CD4-positive, alpha-beta T cell (primary cell): ENCODE measurements around the gene SAMD5. TPM values are rescaled to one million over a fixed set of nuclear protein-coding genes. Genes with fewer than 3 reads are reported as not detected.

Experiments used
- ATAC-seq: fragments of 200-7000 bp; cut with Tn5 transposase; one replicate; pipeline ENCODE4 v1.10.0; 2022; ENCODE audit warnings: mild to moderate bottlenecking; ENCODE audit not compliant: poor library complexity
- CTCF ChIA-PET: fragments of 350-600 bp; sonication (Branson Sonifier 250); formaldehyde crosslinking; loops from one replicate; lab custom pipeline; 2021; ENCODE audit warnings: antibody characterized with exemption, inconsistent platforms; lab: Charles Lee
- POLR2A ChIA-PET: fragments of 350-600 bp; sonication (Branson Sonifier 250); formaldehyde crosslinking; loops from one replicate; lab custom pipeline; 2021; ENCODE audit warnings: antibody characterized with exemption, inconsistent platforms; lab: Charles Lee
- DNase-seq, 14 experiments: peaks; one replicate each; pipeline ENCODE4 v3.0.0-alpha.2; 2013 to 2020; ENCODE audit warnings: mixed read lengths in 2 of 14
- H3K27ac ChIP-seq, 2 donors: one replicate each; pipeline versions ENCODE4 v1.5.1 to v1.7.0; 2013; ENCODE audit warnings: low read length in 2 of 2, low read depth in 1 of 2, mild to moderate bottlenecking in 1 of 2
- H3K27me3 ChIP-seq, 2 experiments: 1 replicate in 1 of 2; 2 replicates in 1 of 2; pipeline versions ENCODE4 v1.6.1 to v1.7.0; 2013; ENCODE audit warnings: low read length in 2 of 2, control low read depth in 1 of 2, mild to moderate bottlenecking in 1 of 2, moderate library complexity in 1 of 2; ENCODE audit not compliant: insufficient read depth in 2 of 2, control insufficient read depth in 1 of 2
- H3K36me3 ChIP-seq: one replicate; pipeline ENCODE4 v1.6.1; 2013; ENCODE audit warnings: low read length, control low read depth; ENCODE audit not compliant: insufficient read depth
- H3K4me1 ChIP-seq: one replicate; pipeline ENCODE4 v1.6.1; 2013; ENCODE audit warnings: low read length, control low read depth; ENCODE audit not compliant: insufficient read depth
- H3K4me3 ChIP-seq: one replicate; pipeline ENCODE4 v1.5.1; 2013; ENCODE audit warnings: mild to moderate bottlenecking, low read length, moderate library complexity
- H3K9me3 ChIP-seq, 2 experiments: 1 replicate in 1 of 2; 2 replicates in 1 of 2; pipeline versions ENCODE4 v1.6.1 to v1.7.0; 2013; ENCODE audit warnings: low read length in 2 of 2, mild to moderate bottlenecking in 2 of 2, control low read depth in 1 of 2, moderate library complexity in 1 of 2; ENCODE audit not compliant: control insufficient read depth in 1 of 2, insufficient read depth in 1 of 2
- H3K27ac Mint-ChIP-seq: one replicate; pipeline ENCODE4 v1.8.0; 2020; ENCODE audit warnings: mixed read lengths
- H3K27me3 Mint-ChIP-seq: one replicate; pipeline ENCODE4 v1.8.0; 2021; ENCODE audit warnings: mixed read lengths
- H3K36me3 Mint-ChIP-seq: one replicate; pipeline ENCODE4 v1.8.0; 2021; ENCODE audit warnings: low read depth, mixed read lengths
- H3K4me1 Mint-ChIP-seq: one replicate; pipeline ENCODE4 v1.8.0; 2021; ENCODE audit warnings: low read depth, mixed read lengths
- H3K4me3 Mint-ChIP-seq: one replicate; pipeline ENCODE4 v1.8.0; 2020; ENCODE audit warnings: mild to moderate bottlenecking, mixed read lengths
- H3K9me3 Mint-ChIP-seq: one replicate; pipeline ENCODE4 v1.8.0; 2020; ENCODE audit warnings: mixed read lengths
- intact Hi-C, 2 experiments: fragments of 100-400 bp; cut with DNase I in 1 of 2; cut with micrococcal nuclease in 1 of 2; formaldehyde crosslinking; loops; one replicate each; pipeline versions ENCODE4 v1.15.1 to v1.9.0; 2023 to 2025; cut with DNase I, micrococcal nuclease
- total RNA-seq, 174 experiments: library from RNA in 2 of 174; stranded (reverse) in 2 of 174; gene quantifications; one replicate each; pipeline ENCODE4 v1.2.3 and lab custom pipeline; 2021 to 2026
- TF ChIP-seq, protein P1 (sequence below): fragments of 200-600 bp; IDR thresholded peaks from one replicate; pipeline ENCODE4 v1.8.0; 2022; ENCODE audit warnings: antibody characterized with exemption, mild to moderate bottlenecking

The SAMD5 gene
- total RNA-seq, 2 experiments from 2014 or later: not detected

DNA sequence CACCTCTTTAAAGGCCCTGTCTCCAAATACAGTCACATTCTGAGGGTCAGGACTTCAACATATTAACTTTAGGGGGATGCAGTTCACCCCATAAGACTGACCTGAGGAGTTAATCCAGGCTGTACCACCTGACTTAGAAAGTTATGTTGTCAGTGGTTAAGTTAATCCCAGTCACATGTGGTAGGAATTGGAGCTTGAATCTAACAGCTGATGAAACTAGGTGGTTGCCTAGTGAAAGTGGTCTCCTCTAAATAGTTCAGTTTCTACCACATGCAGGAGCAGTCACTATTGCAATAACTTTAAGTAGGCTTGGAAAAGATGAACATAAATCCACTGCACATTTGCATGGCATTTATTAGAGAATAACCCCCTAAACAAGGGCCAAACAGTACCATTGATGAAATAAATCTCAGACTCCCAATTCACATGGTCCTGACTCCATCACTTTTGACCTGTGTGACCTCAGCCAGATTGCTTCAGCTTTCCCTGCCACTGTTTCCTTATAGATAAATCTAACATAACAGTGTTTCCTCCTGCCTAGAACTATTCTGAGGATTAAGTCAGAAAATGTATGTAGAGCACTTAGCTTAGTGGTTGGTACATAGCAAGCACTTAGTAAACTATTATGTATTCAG lies 20.1 kb downstream of the SAMD5 start:
- Mint-ChIP-seq H3K4me1 (peaks cover 11% of the 10 kb centered on the region), H3K27ac (no peak overlapping the region), H3K27me3 (peaks cover 46% of the 10 kb centered on the region), H3K36me3 (no peaks in the 10 kb centered on the region), H3K4me3 (no peak overlapping the region), H3K9me3 (peaks cover 3% of the 10 kb centered on the region)
- no peak for ATAC-seq
- POLR2A ChIA-PET: no interaction called here
- Histone ChIP-seq H3K4me3 (no peak overlapping the region), H3K36me3 (no peaks in the 10 kb centered on the region), H3K27me3 (no peaks in the 10 kb centered on the region), H3K4me1 (peaks cover 5% of the 10 kb centered on the region), H3K9me3 (peaks cover 0 to 6% of the 10 kb centered on the region in 2 experiments), H3K27ac (no peak overlapping the region)
- intact Hi-C loops: no loop called here
- DNase-seq: no peak
- TF ChIP-seq, protein P1, sequence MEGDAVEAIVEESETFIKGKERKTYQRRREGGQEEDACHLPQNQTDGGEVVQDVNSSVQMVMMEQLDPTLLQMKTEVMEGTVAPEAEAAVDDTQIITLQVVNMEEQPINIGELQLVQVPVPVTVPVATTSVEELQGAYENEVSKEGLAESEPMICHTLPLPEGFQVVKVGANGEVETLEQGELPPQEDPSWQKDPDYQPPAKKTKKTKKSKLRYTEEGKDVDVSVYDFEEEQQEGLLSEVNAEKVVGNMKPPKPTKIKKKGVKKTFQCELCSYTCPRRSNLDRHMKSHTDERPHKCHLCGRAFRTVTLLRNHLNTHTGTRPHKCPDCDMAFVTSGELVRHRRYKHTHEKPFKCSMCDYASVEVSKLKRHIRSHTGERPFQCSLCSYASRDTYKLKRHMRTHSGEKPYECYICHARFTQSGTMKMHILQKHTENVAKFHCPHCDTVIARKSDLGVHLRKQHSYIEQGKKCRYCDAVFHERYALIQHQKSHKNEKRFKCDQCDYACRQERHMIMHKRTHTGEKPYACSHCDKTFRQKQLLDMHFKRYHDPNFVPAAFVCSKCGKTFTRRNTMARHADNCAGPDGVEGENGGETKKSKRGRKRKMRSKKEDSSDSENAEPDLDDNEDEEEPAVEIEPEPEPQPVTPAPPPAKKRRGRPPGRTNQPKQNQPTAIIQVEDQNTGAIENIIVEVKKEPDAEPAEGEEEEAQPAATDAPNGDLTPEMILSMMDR: no peak
- CTCF ChIA-PET: no interaction called here

DNA sequence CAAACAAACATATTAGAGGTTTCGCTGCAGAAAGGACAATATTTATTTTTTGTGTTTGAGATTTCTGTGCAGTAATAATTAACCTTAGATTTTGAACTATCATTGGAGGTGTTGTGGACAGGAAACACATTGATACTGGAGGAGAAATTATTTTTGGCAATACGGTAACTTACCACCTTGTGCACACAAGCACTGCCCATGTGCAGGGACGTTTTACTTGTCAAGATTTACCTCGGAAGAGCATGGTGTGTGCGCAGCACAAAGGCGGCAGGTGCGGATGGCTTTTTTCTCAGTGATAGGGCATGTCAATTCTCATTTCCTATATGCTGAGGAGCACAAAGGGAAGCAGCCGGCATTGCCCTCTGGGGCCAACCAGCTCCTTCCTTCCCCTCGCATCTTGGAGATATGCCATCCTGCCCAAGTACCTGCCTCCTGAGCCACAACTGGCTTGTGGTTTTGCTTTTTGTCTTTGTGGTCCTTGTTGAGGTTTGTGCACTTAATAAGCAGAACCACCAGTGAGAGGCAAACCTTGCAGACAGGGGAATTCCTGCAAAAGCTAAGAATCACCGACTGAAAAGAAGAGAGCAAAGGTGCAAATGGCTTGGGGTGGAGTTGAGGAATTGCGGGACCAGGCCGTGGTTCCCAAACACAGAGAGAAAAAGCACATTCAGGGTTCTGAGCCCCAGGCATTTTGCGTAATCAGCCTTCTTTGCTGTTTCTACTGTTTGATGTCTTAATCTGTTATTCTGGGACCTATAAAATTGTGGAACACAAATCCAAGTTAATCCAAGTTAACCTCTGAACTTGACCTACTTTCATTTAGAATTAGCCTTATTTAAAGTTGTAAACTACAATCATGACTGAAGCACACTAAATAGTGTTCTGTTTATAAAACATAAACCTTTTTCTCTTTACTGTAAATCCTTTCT lies 21.9 kb downstream of the SAMD5 start:
- Histone ChIP-seq H3K27ac (no peak overlapping the region), H3K4me3 (no peak overlapping the region), H3K4me1 (peaks cover 5% of the 10 kb centered on the region), H3K36me3 (no peaks in the 10 kb centered on the region), H3K9me3 (peaks cover 0 to 6% of the 10 kb centered on the region in 2 experiments), H3K27me3 (no peaks in the 10 kb centered on the region)
- H3K4me1 Mint-ChIP-seq: peaks cover 11% of the 10 kb centered on the region
- DNase-seq (peak in 3 of 14 experiments; percentile 9 to 28 (median 19)), ATAC-seq (no peak)
- ChIA-PET CTCF (no interaction called here), POLR2A (no interaction called here)
- no peak overlapping the region for H3K27ac Mint-ChIP-seq
- peaks cover 3% of the 10 kb centered on the region for H3K9me3 Mint-ChIP-seq
- H3K36me3 Mint-ChIP-seq: no peaks in the 10 kb centered on the region
- no peak overlapping the region for H3K4me3 Mint-ChIP-seq
- TF ChIP-seq, protein P1: no peak
- intact Hi-C loops: no loop called here
- peaks cover 38% of the 10 kb centered on the region for H3K27me3 Mint-ChIP-seq

DNA sequence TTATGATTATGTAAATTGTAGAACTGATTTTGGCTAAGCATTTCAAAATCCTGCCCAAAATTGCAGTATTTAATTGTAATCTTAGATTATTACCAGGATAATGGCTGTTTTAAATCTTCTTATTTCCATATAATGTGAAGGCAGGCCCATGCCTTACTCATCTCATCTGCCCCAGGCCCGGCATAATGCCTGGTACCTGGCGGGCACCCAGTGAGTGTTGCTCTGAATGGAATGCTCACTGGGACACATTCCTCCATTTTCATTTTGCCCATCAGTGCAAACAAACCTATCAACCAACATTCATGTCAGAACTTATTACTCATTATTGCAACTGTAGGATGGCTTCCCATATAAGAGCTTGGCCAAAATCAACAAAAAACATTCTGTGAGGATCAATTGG lies 22.8 kb downstream of the SAMD5 start:
- H3K9me3 Mint-ChIP-seq: peaks cover 3% of the 10 kb centered on the region
- H3K27me3 Mint-ChIP-seq: peaks cover 38% of the 10 kb centered on the region
- H3K36me3 ChIP-seq: no peaks in the 10 kb centered on the region
- DNase-seq (no peak), ATAC-seq (no peak)
- H3K9me3 ChIP-seq: peaks cover 0 to 6% of the 10 kb centered on the region in 2 experiments
- TF ChIP-seq, protein P1: no peak
- CTCF ChIA-PET: no interaction called here
- no peak overlapping the region for H3K27ac ChIP-seq
- peaks cover 11% of the 10 kb centered on the region for H3K4me1 Mint-ChIP-seq
- H3K4me3 Mint-ChIP-seq: no peak overlapping the region
- peaks cover 5% of the 10 kb centered on the region for H3K4me1 ChIP-seq
- no peak overlapping the region for H3K4me3 ChIP-seq
- POLR2A ChIA-PET: no interaction called here
- intact Hi-C loops: no loop called here
- no peaks in the 10 kb centered on the region for H3K27me3 ChIP-seq
- no peak overlapping the region for H3K27ac Mint-ChIP-seq
- no peaks in the 10 kb centered on the region for H3K36me3 Mint-ChIP-seq
